Mammary epithelial cell (primary cell): ENCODE measurements around the gene PPBP.

Source experiments
- CTCF ChIP-seq, 2 donors: IDR thresholded peaks in 1 of 2; conservative IDR thresholded peaks in 1 of 2; 2 replicates each; pipeline ENCODE4 v1.5.1; 2011 to 2012; ENCODE audit warnings: inconsistent platforms in 2 of 2, low read length in 2 of 2, mild to moderate bottlenecking in 2 of 2, control low read depth in 1 of 2, low read depth in 1 of 2; ENCODE audit not compliant: insufficient read depth in 1 of 2; ENCODE audit errors: extremely low read depth in 1 of 2
- EZH2 ChIP-seq: IDR thresholded peaks from 2 replicates; pipeline ENCODE4 v1.6.1; 2012; ENCODE audit warnings: low read length, inconsistent platforms, borderline replicate concordance

DNA sequence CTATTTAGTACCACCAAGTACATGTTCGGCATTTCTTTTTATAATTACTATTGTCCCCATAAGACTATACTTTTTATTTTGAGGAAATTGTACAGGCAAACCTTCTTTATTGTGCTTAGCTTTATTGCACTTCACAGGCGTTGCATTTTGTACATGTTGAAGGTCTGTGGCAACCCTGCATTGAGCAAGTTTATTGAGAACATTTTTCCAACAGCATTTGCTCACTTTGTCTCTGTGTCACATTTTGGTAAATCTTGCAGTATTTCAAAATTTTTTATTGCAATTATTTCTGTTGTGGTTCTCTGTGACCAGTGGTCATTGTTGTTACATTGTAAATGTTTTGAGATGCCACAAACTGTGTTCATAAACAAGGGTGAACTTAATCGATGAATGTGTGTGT lies 21.3 kb upstream of the PPBP start:
- TF ChIP-seq CTCF (conservative IDR thresholded peaks at IDR 0.05 in 1 of 2, IDR thresholded peaks at IDR 0.05 in 1 of 2; ENCODE audit: extremely low read depth in 1 of 2, insufficient read depth in 1 of 2, low read depth in 1 of 2, low read length in 2 of 2) (no peak), EZH2 (no peak)
